ENCODE results near the gene RNF141.
A peak's percentile ranks its signal among the peaks of the same experiment; 100 is the strongest.

DNA sequence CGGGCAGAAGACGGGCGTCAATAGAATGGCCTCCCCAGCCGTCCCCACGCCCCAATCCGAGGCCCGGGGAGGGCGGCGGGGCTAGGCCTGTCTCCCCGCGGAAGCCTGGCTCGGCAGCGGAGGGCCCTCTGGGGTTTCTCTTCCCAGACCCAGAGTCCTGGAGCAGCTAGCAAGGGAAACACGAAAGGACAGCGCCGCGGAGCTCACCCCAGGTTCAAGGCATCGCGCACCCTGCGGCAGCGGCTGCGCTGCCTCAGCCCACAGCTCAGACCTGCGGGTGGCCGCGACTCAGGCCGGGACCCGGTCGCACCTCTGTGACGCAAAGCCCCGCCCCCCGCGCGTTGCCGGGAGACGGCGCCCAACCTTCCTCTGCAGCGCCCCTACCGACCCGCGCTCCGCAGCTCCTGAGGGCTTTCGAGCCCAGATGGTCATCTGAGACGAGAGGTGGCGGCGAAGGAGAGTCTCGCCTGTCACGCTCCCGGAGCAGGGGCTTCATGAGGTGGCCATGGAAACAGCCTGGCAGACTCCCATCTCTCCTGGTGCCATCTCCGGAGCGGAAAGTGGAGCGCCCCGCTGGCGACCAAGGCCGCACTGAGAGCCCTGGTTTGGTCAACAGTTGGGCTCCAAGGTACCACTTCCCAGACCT lies at the start of gene RNF141:
- TF ChIP-seq, protein P1, sequence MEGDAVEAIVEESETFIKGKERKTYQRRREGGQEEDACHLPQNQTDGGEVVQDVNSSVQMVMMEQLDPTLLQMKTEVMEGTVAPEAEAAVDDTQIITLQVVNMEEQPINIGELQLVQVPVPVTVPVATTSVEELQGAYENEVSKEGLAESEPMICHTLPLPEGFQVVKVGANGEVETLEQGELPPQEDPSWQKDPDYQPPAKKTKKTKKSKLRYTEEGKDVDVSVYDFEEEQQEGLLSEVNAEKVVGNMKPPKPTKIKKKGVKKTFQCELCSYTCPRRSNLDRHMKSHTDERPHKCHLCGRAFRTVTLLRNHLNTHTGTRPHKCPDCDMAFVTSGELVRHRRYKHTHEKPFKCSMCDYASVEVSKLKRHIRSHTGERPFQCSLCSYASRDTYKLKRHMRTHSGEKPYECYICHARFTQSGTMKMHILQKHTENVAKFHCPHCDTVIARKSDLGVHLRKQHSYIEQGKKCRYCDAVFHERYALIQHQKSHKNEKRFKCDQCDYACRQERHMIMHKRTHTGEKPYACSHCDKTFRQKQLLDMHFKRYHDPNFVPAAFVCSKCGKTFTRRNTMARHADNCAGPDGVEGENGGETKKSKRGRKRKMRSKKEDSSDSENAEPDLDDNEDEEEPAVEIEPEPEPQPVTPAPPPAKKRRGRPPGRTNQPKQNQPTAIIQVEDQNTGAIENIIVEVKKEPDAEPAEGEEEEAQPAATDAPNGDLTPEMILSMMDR (IDR thresholded peaks at IDR 0.05 in 2 of 3, conservative IDR thresholded peaks at IDR 0.05 in 1 of 3; ENCODE audit: control insufficient read depth in 2 of 3, extremely low read depth in 1 of 3, insufficient read depth in 1 of 3, low read depth in 3 of 3, low read length in 3 of 3): peak; percentile 80 to 93 (median 91); a peak in 5 of 6 replicates
- TF ChIP-seq RAD21 (IDR thresholded peaks at IDR 0.05; ENCODE audit: insufficient read depth, low read depth, low read length) (peak; percentile 47), STAT1 (conservative IDR thresholded peaks at IDR 0.05) (0 out of 2 replicates have a peak, but pooled peaks have one; percentile 31), SREBF2 (IDR thresholded peaks at IDR 0.05; ENCODE audit: low read length) (no peak), POLR2AphosphoS5 (IDR thresholded peaks at IDR 0.05; ENCODE audit: low read length) (peak; percentile 84), EZH2 (IDR thresholded peaks at IDR 0.05; ENCODE audit: borderline replicate concordance, control insufficient read depth, low read depth, low read length) (no peak), SRF (IDR thresholded peaks at IDR 0.05; ENCODE audit: low read depth in 2 of 2, low read length in 2 of 2) (peak in 1 of 2 experiments; percentile 78; a peak in 2 of 4 replicates), NR2F1 (conservative IDR thresholded peaks at IDR 0.05) (peak; percentile 84), SIN3A (IDR thresholded peaks at IDR 0.05; ENCODE audit: low read depth, low read length) (peak; percentile 77; the same call in 1 of the 2 replicates), POLR2A (IDR thresholded peaks at IDR 0.05; ENCODE audit: low read depth, low read length) (peak; percentile 98)
- TF ChIP-seq, protein P2, sequence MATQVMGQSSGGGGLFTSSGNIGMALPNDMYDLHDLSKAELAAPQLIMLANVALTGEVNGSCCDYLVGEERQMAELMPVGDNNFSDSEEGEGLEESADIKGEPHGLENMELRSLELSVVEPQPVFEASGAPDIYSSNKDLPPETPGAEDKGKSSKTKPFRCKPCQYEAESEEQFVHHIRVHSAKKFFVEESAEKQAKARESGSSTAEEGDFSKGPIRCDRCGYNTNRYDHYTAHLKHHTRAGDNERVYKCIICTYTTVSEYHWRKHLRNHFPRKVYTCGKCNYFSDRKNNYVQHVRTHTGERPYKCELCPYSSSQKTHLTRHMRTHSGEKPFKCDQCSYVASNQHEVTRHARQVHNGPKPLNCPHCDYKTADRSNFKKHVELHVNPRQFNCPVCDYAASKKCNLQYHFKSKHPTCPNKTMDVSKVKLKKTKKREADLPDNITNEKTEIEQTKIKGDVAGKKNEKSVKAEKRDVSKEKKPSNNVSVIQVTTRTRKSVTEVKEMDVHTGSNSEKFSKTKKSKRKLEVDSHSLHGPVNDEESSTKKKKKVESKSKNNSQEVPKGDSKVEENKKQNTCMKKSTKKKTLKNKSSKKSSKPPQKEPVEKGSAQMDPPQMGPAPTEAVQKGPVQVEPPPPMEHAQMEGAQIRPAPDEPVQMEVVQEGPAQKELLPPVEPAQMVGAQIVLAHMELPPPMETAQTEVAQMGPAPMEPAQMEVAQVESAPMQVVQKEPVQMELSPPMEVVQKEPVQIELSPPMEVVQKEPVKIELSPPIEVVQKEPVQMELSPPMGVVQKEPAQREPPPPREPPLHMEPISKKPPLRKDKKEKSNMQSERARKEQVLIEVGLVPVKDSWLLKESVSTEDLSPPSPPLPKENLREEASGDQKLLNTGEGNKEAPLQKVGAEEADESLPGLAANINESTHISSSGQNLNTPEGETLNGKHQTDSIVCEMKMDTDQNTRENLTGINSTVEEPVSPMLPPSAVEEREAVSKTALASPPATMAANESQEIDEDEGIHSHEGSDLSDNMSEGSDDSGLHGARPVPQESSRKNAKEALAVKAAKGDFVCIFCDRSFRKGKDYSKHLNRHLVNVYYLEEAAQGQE (IDR thresholded peaks at IDR 0.05; ENCODE audit: low read depth, low read length): no peak

Measured in GM12878 (cell line).